ENCODE data around the gene MS4A18. TPM values are rescaled to one million over a fixed set of nuclear protein-coding genes. Genes with fewer than 3 reads are reported as not detected.

MS4A18 gene
- total RNA-seq, 1 donor: not detected

DNA sequence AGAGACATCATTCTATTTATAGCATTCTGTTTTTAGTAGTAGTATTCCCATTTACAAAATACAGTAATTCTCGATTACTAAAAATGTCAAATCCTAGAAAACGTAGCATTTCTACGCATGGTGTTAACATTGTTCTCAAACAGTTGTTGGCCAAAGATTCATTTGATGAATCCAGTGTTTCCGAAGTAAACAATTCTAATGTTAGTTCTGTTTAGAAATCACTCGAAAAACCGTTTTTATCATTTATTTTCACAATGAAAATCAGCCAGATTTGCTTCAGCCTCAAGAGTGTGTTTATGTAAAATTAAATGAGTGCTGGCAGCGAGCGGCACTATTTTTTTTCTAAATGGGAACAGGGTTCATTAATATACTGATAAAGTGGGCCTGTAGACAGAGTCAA, 7.1 kb downstream of the MS4A18 start:
- Histone ChIP-seq H3K4me1 (ENCODE audit: insufficient read depth, low read length) (no peaks in the 10 kb centered on the region), H3K4me2 (ENCODE audit: insufficient read depth, low read length) (no peak overlapping the region), H4K20me1 (ENCODE audit: insufficient read depth, low read length) (no peaks in the 10 kb centered on the region), H3K79me2 (ENCODE audit: insufficient read depth, low read length) (no peaks in the 10 kb centered on the region), H3K27me3 (ENCODE audit: insufficient read depth, low read length) (peaks cover 3% of the 10 kb centered on the region), H3K9me3 (ENCODE audit: low read depth, low read length) (no peaks in the 10 kb centered on the region), H2AFZ (ENCODE audit: low read length) (no peak overlapping the region), H3K27ac (ENCODE audit: low read depth, low read length) (no peak overlapping the region), H3K4me3 (ENCODE audit: insufficient read depth, low read length) (no peak overlapping the region), H3K36me3 (ENCODE audit: insufficient read depth, low read length) (no peaks in the 10 kb centered on the region)
- DNase-seq (ENCODE audit: insufficient read length, low spot score, missing footprints): no peak
- TF ChIP-seq, protein P1, sequence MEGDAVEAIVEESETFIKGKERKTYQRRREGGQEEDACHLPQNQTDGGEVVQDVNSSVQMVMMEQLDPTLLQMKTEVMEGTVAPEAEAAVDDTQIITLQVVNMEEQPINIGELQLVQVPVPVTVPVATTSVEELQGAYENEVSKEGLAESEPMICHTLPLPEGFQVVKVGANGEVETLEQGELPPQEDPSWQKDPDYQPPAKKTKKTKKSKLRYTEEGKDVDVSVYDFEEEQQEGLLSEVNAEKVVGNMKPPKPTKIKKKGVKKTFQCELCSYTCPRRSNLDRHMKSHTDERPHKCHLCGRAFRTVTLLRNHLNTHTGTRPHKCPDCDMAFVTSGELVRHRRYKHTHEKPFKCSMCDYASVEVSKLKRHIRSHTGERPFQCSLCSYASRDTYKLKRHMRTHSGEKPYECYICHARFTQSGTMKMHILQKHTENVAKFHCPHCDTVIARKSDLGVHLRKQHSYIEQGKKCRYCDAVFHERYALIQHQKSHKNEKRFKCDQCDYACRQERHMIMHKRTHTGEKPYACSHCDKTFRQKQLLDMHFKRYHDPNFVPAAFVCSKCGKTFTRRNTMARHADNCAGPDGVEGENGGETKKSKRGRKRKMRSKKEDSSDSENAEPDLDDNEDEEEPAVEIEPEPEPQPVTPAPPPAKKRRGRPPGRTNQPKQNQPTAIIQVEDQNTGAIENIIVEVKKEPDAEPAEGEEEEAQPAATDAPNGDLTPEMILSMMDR (IDR thresholded peaks at IDR 0.05; ENCODE audit: extremely low read depth, low read depth, low read length): no peak

DNA sequence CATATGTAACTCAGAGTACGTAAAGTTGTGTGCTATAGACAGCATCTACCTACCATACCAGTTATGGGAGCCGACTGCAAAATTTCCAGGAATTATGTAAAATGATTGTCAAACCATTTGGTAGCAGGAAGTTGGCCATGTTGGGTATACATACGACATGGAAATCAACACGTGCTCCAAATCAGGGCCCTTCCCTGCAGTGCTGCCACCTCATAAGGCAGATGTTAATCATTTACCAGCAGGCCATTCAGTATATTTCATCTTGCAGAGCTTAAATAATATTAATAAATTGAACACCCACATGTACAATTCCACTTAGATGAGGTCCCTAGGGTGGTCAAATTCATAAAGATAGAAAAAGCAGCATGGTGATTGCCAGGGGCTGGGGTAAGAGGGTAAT, 9.8 kb downstream of the MS4A18 start:
- Histone ChIP-seq H4K20me1 (ENCODE audit: insufficient read depth, low read length) (no peaks in the 10 kb centered on the region), H3K9me3 (ENCODE audit: low read depth, low read length) (no peaks in the 10 kb centered on the region), H3K79me2 (ENCODE audit: insufficient read depth, low read length) (no peaks in the 10 kb centered on the region), H3K4me1 (ENCODE audit: insufficient read depth, low read length) (no peaks in the 10 kb centered on the region), H3K4me3 (ENCODE audit: insufficient read depth, low read length) (no peak overlapping the region), H3K27ac (ENCODE audit: low read depth, low read length) (no peak overlapping the region), H3K36me3 (ENCODE audit: insufficient read depth, low read length) (no peaks in the 10 kb centered on the region), H2AFZ (ENCODE audit: low read length) (no peak overlapping the region), H3K27me3 (ENCODE audit: insufficient read depth, low read length) (peaks cover 3% of the 10 kb centered on the region), H3K4me2 (ENCODE audit: insufficient read depth, low read length) (no peak overlapping the region)
- no peak for DNase-seq (ENCODE audit: insufficient read length, low spot score, missing footprints)
- TF ChIP-seq, protein P1 (IDR thresholded peaks at IDR 0.05; ENCODE audit: extremely low read depth, low read depth, low read length): no peak

DNA sequence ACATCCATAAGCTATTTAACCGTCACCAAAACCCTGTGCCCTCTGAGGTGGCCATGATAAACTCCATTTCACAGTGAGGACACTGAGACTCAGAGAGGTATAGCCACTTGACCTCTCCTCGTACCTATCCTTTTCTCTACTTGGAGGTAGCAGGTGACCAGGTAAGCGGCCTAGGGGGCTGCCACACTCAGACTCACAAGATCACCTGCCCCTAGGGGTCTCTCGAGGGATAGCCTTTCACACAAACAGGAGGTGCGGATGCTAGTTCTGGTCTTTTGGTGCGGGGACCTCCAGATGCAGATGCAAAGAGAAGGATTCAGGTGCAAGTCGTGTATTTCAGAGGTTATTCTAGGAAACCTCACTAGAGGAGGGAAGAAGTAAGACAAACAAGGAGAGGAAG, 14.6 kb downstream of the MS4A18 start:
- Histone ChIP-seq H3K27ac (ENCODE audit: low read depth, low read length) (no peak overlapping the region), H3K4me2 (ENCODE audit: insufficient read depth, low read length) (no peak overlapping the region), H3K79me2 (ENCODE audit: insufficient read depth, low read length) (no peaks in the 10 kb centered on the region), H2AFZ (ENCODE audit: low read length) (no peak overlapping the region), H4K20me1 (ENCODE audit: insufficient read depth, low read length) (no peaks in the 10 kb centered on the region), H3K4me1 (ENCODE audit: insufficient read depth, low read length) (no peaks in the 10 kb centered on the region), H3K36me3 (ENCODE audit: insufficient read depth, low read length) (no peaks in the 10 kb centered on the region), H3K9me3 (ENCODE audit: low read depth, low read length) (no peaks in the 10 kb centered on the region), H3K4me3 (ENCODE audit: insufficient read depth, low read length) (no peak overlapping the region), H3K27me3 (ENCODE audit: insufficient read depth, low read length) (no peaks in the 10 kb centered on the region)
- DNase-seq (ENCODE audit: insufficient read length, low spot score, missing footprints): no peak
- TF ChIP-seq, protein P1 (IDR thresholded peaks at IDR 0.05; ENCODE audit: extremely low read depth, low read depth, low read length): no peak

DNA sequence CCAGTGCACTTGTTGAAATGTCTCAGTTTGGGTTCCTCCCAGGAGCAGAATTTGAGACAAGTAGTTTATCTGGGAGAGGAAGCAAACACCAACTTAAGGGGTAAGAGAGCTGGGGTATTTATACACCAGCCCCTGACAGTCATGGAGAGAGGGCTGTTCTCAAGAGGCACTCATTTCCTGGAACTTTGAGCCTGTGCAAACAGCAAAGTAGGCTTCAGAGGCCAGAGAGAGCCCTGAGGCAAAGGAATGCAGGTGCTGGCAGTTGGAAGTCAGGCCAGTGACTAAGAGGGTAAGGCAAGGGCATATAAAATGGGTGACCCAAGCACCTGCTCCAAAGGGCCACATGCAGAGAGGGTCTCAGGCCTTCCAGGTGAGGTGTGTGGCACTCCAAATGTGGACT, 16.1 kb downstream of the MS4A18 start:
- H3K4me1 ChIP-seq (ENCODE audit: insufficient read depth, low read length): no peaks in the 10 kb centered on the region
- no peak overlapping the region for H3K4me3 ChIP-seq (ENCODE audit: insufficient read depth, low read length)
- no peak overlapping the region for H3K27ac ChIP-seq (ENCODE audit: low read depth, low read length)

More for the DNA sequence above, 16.1 kb downstream of the MS4A18 start:
- DNase-seq (ENCODE audit: insufficient read length, low spot score, missing footprints): no peak
- Histone ChIP-seq H2AFZ (ENCODE audit: low read length) (no peak overlapping the region), H3K4me2 (ENCODE audit: insufficient read depth, low read length) (no peak overlapping the region), H3K27me3 (ENCODE audit: insufficient read depth, low read length) (no peaks in the 10 kb centered on the region), H3K9me3 (ENCODE audit: low read depth, low read length) (no peaks in the 10 kb centered on the region), H4K20me1 (ENCODE audit: insufficient read depth, low read length) (no peaks in the 10 kb centered on the region), H3K36me3 (ENCODE audit: insufficient read depth, low read length) (no peaks in the 10 kb centered on the region), H3K79me2 (ENCODE audit: insufficient read depth, low read length) (no peaks in the 10 kb centered on the region)
- TF ChIP-seq, protein P1 (IDR thresholded peaks at IDR 0.05; ENCODE audit: extremely low read depth, low read depth, low read length): no peak
